Large intestine (tissue), 3 donors: Measurements from ENCODE around the gene TIMP4. TPM values are rescaled to one million over a fixed set of nuclear protein-coding genes. Genes with fewer than 3 reads are reported as not detected.

Experiments used
- DNase-seq, 2 donors: peaks; one replicate each; pipeline versions ENCODE4 v3.0.0 to v3.0.0-alpha.2; 2013
- H3K27ac ChIP-seq: one replicate; pipeline ENCODE4 v1.5.1; 2013; ENCODE audit warnings: low read length
- H3K27me3 ChIP-seq: 2 replicates; pipeline ENCODE4 v1.6.1; 2013; ENCODE audit warnings: low read length; ENCODE audit not compliant: control insufficient read depth, insufficient read depth
- H3K36me3 ChIP-seq: 2 replicates; pipeline ENCODE4 v1.6.1; 2013; ENCODE audit warnings: low read length; ENCODE audit not compliant: control insufficient read depth, insufficient read depth
- H3K4me1 ChIP-seq: one replicate; pipeline ENCODE4 v1.6.1; 2013; ENCODE audit warnings: low read length; ENCODE audit not compliant: control insufficient read depth, insufficient read depth
- H3K4me3 ChIP-seq: one replicate; pipeline ENCODE4 v1.5.1; 2013; ENCODE audit warnings: low read length
- H3K9me3 ChIP-seq: one replicate; pipeline ENCODE4 v1.6.1; 2013; ENCODE audit warnings: mild to moderate bottlenecking, low read depth, low read length, moderate library complexity; ENCODE audit not compliant: control insufficient read depth
- WGBS: methylation state at CpG from one replicate; pipeline ENCODE4 v1.1.5; 2013; ENCODE audit warnings: low lambda C conversion rate; ENCODE audit not compliant: insufficient coverage; 5-methylcytosine and 5-hydroxymethylcytosine counted together
- polyA plus RNA-seq: library from polyadenylated mRNA; unstranded; fragments of 120-200 nt; gene quantifications from one replicate; pipeline ENCODE4 v1.2.1, GENCODE V29; 2013

Gene TIMP4
- polyA plus RNA-seq, 1 donor, result 0.91 TPM

DNA sequence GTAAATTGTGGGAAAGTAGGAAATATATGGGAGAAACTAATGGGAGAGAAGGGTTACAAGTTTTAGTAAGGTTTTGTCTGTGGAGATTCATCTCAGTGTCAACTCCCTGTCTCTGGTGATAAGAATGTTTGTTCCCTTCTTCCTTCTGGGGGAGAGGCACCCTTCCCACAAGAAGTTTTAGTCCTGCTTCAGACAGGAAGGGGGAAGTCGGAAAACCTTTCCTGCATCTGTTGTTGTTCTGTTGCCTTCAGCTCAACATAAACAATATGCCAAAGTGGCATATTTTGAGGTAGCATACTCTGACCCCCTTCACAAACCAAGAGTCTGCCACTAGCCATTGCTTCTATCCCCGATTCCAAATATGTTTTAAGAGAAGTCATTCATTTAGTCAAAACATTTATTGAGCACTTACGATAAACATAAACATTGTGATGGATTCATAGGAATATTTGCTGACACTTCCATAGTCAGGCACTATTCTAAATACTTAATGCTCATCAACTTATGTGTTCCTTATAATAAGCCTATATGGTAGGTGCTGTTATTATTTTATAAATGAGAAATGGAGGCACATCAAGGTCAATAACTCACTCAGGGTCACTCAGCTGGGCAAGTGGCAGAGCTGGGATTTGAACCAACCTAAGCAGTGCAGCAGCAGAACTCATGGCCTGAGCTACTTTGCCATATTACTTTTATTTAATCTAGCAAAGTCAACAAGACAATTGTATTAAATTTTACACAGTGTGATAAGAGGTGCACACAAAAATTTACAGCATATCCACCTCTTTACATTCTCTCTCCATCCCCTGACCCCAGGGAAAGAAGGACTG lies 34.2 kb upstream of the TIMP4 start:
- H3K27ac ChIP-seq, result no peak overlapping the region
- no peak overlapping the region for H3K4me3 ChIP-seq
- H3K9me3 ChIP-seq, result no peaks in the 10 kb centered on the region
- no peaks in the 10 kb centered on the region for H3K36me3 ChIP-seq
- no peak for DNase-seq
- no peaks in the 10 kb centered on the region for H3K27me3 ChIP-seq
- WGBS, result no CpG with 5 or more reads among the region's 3 CpGs
- H3K4me1 ChIP-seq, result peaks cover 5% of the 10 kb centered on the region

DNA sequence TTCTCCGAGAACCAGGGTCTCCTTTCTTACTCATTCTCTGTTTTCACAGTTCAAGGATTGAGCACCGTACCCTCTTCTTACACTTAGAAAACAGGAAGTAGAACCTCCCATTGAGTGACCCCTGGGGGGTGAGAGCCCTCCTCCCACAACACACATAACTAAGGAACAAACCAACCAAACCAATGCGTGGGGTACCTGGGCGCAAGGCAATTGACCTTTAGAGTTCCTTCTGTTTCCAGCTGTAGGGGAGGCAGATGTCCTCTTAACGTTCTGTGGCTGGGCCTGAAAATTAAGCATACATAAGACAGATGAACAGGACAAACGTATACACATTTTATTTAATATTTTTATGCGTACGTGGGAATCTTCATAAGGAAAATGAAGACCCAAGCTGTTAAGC lies 33.5 kb upstream of the TIMP4 start:
- Histone ChIP-seq H3K27me3 (no peaks in the 10 kb centered on the region), H3K9me3 (no peaks in the 10 kb centered on the region), H3K36me3 (no peaks in the 10 kb centered on the region), H3K27ac (no peak overlapping the region), H3K4me3 (no peak overlapping the region), H3K4me1 (peaks cover 8% of the 10 kb centered on the region)
- no peak for DNase-seq
- 90% methylated on average over 4 of the region's 8 CpGs for WGBS

- no peaks in the 10 kb centered on the region for H3K27me3 ChIP-seq
- WGBS, result 47% methylated on average over 3 of the region's 5 CpGs
- peak in 1 of 2 donors; percentile 39 for DNase-seq
- H3K4me3 ChIP-seq, result no peak overlapping the region
- no peaks in the 10 kb centered on the region for H3K36me3 ChIP-seq
- H3K4me1 ChIP-seq, result peaks cover 8% of the 10 kb centered on the region
- H3K27ac ChIP-seq, result no peak overlapping the region
- H3K9me3 ChIP-seq, result no peaks in the 10 kb centered on the region
These were observed 32.8 kb upstream of the TIMP4 start for GRCh38 chr3:12191559-12191958.

DNA sequence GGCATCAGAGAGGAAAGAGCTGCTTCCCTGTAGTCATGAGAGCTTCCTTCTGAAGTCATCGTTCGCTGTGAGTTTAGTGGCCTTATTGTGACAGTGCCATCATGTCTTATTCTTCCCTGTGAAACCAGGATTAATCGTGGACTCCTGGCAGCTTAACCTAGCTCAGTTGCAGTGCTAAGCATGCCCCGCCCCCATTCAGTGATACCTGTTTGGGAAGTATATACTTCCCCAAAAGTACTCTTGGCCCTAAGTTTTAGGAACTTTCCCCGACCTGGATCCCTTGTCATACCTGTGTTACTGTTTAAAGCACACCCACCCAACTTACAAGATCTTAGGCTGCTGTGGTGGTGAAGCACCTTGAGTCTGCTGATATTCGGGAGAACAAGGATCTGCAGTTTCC lies 32.1 kb upstream of the TIMP4 start:
- no peaks in the 10 kb centered on the region for H3K27me3 ChIP-seq
- H3K4me3 ChIP-seq, result no peak overlapping the region
- H3K4me1 ChIP-seq, result peaks cover 8% of the 10 kb centered on the region
- no peak overlapping the region for H3K27ac ChIP-seq
- H3K36me3 ChIP-seq, result no peaks in the 10 kb centered on the region
- no CpG with 5 or more reads among the region's 6 CpGs for WGBS
- DNase-seq, result no peak
- H3K9me3 ChIP-seq, result no peaks in the 10 kb centered on the region

- Histone ChIP-seq H3K4me1 (peaks cover 8% of the 10 kb centered on the region), H3K27ac (no peak overlapping the region)
- WGBS, result 100% methylated on average over 1 of the region's 9 CpGs
These were observed 31.6 kb upstream of the TIMP4 start for GRCh38 chr3:12190221-12190807.

GRCh38 chr3:12188681-12189287 lies 30.1 kb upstream of the TIMP4 start:
- peaks cover 8% of the 10 kb centered on the region for H3K4me1 ChIP-seq
- no peak overlapping the region for H3K27ac ChIP-seq
- WGBS, result no CpG with 5 or more reads among the region's 8 CpGs

More at GRCh38 chr3:12190221-12190807, 31.6 kb upstream of the TIMP4 start:
- Histone ChIP-seq H3K4me3 (no peak overlapping the region), H3K36me3 (no peaks in the 10 kb centered on the region), H3K27me3 (no peaks in the 10 kb centered on the region), H3K9me3 (no peaks in the 10 kb centered on the region)
- DNase-seq, result no peak

GRCh38 chr3:12188328-12188648 lies 29.6 kb upstream of the TIMP4 start:
- no peaks in the 10 kb centered on the region for H3K36me3 ChIP-seq
- WGBS, result no CpG with 5 or more reads among the region's 4 CpGs
- no peak overlapping the region for H3K4me3 ChIP-seq
- no peak overlapping the region for H3K27ac ChIP-seq
- no peak for DNase-seq
- H3K27me3 ChIP-seq, result no peaks in the 10 kb centered on the region
- H3K4me1 ChIP-seq, result peaks cover 8% of the 10 kb centered on the region
- H3K9me3 ChIP-seq, result no peaks in the 10 kb centered on the region

More at GRCh38 chr3:12188681-12189287, 30.1 kb upstream of the TIMP4 start:
- Histone ChIP-seq H3K4me3 (no peak overlapping the region), H3K9me3 (no peaks in the 10 kb centered on the region), H3K36me3 (no peaks in the 10 kb centered on the region), H3K27me3 (no peaks in the 10 kb centered on the region)
- no peak for DNase-seq

DNA sequence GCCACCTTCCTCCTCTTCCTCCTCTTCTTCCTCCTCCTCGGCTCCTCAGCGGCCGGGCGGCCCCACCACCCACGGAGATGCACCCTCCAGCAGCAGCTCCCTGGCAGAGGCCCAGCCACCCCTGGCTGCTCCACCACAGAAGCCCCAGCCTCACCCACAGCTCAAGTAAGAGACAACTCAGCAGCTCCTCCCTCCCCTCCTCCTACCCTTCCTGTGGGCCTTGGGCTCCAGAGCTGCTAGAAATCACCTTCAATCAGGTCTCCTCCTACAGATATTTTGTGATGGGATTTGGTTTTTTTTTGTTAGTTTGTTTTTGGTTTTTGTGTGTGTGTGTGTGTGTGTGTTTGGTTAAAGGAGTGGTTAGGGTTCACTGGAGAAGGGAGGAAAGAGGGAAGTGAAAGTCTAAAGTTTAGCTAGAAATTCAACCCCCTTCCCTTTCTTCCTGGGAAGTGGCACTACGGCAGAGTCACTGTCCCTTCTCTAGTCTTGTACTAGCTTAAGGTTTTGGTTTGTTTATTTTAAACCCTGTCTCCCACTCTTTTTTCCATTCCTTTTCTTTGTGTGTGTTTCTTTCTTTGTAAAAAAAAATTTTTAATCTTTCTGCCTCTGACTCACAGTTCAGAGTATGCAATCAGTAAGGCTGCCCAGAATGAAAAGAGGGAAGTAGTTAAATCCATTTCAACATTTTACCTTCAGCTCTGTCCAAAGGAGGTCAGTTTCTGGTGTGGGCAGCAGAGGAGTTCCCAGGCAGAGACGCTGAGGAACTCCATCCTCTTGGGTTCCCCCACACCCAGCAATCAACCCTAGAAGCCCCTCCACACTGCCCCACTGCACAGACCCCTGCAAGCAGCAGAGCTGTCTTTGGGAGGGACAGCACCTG lies 29.0 kb upstream of the TIMP4 start:
- no peaks in the 10 kb centered on the region for H3K9me3 ChIP-seq
- no peaks in the 10 kb centered on the region for H3K36me3 ChIP-seq
- H3K4me3 ChIP-seq, result no peak overlapping the region
- peak in 1 of 2 donors; percentile 24 for DNase-seq
- H3K27me3 ChIP-seq, result no peaks in the 10 kb centered on the region
- peaks cover 8% of the 10 kb centered on the region for H3K4me1 ChIP-seq
- H3K27ac ChIP-seq, result no peak overlapping the region
- WGBS, result 43% methylated on average over 1 of the region's 7 CpGs

DNA sequence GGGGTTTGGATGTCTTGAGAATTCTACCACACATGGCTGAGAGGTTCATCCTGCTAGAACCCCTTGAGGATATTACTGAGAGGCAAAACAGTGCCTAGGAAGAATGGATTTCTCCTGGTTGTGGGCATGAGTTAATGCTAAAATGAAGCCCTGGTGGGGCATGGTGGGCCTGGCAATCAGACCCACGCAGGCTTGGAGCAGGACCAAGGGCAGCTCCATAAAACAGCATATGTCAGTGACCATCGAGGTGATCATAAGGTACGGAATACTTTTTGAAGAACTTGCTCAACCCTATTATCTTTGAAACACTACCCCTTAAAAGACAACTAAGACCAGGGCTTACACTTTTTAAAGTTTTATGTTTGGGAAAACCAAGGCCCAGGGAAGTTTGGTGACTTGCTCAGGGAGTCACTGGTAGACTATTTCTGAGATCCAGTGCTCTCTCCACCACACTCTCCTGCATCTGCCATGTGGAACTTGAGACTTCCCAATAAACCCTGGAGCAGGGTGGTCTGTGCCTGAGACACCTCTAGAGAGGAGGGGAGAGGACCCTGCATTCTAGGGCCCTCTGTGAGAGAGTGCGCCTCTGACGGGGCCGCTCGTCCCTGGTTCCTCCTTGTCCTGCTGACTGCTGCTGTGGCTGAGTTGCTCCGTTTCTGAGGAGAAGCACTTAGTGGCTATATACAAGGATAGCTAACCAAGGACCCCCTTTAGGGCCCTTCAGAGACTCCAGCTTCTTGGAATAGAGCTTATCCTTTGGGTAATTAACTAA lies 28.0 kb upstream of the TIMP4 start:
- WGBS, result 100% methylated on average over 1 of the region's 8 CpGs
- no peak overlapping the region for H3K4me3 ChIP-seq
- H3K4me1 ChIP-seq, result peaks cover 8% of the 10 kb centered on the region
- no peaks in the 10 kb centered on the region for H3K27me3 ChIP-seq
- H3K9me3 ChIP-seq, result no peaks in the 10 kb centered on the region
- no peaks in the 10 kb centered on the region for H3K36me3 ChIP-seq
- no peak for DNase-seq
- no peak overlapping the region for H3K27ac ChIP-seq
